ENCODE measurements around the gene GIPR.
"Not testable (repeated sequence)": the region's sequence is repeated elsewhere in the genome, so short reads cannot be mapped to it uniquely, and the experiment has no call there.

GIPR gene

DNA sequence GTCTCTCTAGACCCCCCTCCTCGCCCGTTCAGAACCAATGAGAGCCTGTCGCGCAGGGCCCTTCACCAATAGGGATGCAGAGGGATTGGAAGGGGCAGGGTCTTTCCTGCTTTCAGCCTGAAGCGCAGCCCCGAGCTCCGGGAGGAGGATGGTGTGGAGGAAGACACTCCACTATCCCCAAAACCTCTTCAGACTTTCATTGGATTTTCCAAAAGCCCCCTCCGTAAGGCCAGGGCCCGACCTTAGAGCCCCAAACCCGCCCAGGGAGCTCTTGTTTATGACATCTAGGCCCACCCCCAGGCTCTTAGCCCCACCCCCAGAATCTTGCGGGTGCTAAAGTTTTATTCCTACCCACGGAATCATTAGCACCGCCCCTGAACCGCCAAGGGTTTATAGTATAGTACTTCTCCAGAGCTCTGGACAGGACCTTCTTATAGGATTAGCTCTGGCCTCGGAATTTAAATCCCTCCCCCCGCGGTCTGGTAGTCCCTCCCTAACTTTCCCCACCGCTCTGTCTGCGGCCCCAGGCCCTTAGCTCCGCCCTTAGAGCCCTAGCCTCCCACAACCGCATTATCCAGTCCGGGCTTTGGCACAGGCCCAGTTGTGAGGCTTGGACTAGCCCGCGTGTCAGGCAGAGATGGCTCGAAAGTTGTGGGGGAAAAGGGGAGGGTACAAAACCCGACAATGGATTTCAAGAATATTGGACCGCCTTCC, 22.2 kb upstream of the GIPR start:
- DNase-seq = peak; percentile 31

DNA sequence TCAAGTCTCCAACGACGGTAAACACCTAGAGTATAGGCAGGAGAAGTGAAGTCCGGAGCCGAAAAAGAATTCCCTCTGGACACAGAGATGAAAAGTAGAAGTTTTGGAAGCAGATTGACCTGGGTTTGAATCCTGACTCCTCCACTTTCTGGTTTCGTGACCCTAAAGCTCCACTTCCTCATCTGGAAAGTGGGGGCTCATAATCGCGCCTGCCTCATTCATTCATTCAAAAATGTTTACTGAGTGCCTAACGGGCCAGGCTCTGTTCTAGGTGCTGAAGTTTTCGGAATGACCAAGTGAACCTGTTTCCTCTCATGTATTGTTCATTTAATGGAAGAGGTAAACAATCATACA, 21.7 kb upstream of the GIPR start:
- no peak for DNase-seq

DNA sequence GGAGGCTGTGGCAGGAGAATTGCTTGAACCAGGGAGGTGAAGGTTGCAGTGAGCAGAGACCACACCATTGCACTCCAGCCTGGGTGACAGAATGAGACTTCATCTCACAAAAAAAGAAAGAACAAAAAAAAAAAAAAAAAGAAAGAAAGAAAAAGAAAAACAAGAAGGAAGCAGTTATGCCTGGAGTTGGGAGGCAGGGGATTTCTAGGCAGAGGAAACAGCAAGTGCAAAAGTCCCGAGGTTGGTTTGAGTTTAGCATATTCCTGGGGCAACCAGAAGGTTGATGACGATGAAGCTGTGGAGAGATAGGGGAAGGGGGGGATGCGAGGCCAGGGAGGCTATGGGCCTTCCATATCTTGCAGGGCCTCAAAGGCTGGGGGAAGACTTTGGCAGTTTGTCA, 17.3 kb upstream of the GIPR start:
- DNase-seq = no peak

DNA sequence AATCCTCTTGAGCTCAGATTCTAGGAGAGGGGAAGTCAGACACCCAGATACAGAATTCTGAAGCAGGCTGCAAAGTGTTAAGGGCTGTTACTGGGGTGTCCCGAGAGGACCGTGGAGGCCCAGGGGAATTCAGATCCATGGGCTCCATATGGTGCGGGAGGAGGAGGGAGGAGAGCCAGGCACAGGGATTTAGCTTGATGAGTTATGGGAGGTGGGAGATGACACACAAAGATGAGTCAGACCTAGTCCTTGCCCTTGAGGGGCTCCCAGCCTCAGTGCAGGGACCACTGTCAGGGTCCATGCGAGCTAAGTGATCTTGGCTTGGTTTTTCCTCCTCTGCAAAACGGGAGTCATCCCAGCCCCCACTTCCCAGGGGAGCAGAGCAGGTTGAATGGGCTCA, 14.4 kb upstream of the GIPR start:
- no peak for DNase-seq

DNA sequence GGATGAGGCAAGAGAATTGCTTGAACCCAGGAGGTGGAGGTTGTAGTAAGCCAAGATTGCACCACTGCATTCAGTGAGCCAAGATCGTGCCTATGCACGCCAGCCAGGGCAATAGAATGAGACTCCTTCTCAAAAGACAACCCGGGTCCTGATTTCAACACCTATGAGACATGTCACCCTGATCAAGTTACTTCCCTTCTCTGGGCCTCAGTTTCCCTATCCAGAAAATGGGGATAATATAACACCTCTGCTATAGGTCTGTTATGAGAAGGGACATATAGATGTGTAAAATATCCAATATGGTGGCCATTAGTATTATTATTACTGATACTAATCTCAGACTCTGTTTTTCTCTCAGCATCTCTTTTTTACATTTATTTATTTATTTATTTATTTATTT, 12.9 kb upstream of the GIPR start:
- DNase-seq = no peak

DNA sequence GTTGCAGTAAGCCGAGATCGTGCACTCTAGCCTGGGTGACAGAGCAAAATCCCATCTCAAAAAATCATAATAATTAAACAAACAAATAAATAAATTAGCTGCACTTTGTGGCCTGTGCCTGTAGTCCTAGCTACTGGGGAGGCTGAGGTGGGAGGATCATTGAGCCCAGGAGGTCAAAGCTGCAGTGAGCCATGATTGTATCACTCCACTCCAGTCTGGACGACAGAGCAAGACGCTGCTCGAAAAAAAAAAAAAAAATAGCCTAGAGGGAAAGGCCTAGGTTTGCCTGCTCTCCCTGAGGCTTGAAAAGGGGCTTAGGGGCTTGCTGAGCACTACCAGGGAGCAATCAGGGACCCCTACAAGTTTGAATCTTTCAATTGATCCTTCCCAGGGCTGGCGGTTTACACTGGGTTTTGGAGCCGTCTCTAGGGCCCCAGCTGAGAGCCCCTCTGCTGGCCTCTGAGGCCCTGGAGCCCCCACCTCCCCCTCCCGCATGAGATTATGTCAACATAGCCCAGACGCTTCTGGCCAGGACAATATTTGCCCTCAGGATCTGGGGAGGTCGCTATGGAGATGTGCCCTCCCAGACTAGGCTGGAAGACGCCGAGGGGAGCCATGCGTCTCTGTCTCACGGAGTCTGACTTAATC, 10.4 kb upstream of the GIPR start:
- DNase-seq = no peak

DNA sequence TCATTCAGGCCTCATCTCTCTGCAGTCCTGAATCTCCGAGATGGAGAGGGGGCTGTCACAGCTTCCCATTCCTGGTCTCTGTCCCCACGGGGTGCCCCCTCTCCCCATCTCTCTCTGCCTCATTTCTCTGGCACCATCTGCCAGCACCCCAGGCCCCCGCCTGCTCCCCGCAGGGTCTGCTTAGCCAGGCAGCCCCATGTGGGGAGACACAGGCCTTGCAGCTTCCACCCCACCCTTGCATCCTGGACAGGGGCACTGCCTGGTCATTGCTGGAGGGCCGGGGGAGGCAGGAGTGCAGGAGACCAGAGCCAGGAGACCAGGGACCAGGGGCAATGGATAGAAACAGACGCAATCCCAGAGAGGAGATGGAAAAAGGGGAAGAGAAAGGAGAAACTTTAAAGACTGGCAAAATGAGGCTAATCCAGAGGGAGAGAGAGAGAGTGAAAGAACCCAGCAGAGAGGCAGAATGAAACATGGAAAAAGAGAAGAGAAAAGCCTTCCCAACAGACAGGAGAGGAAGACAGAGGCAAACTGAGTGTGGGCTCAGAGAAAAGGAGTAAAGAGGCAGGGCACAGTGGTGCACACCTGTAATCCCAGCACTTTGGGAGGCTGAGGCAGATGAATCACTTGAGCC, 8.8 kb upstream of the GIPR start:
- no peak for DNase-seq

DNA sequence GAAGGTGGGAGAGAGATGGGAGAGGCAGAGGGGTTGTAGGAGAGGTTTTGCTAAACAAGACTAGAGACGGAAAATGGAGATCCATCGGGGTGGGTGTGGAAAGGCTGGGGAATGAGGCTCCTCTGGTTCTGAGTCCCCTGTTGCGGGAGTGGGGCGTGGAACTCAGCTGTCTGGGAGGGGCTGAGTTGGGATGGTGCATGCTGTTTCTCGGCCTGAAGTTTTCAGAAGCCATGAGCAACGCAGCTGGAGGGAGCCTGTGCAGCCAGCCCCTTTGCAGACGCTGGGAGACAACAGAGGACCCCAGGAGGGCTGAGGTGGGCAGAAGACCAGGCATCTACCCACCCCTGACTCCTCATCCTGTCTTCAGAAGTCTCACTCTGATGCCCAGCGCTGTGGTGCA, 7.4 kb upstream of the GIPR start:
- DNase-seq = no peak

DNA sequence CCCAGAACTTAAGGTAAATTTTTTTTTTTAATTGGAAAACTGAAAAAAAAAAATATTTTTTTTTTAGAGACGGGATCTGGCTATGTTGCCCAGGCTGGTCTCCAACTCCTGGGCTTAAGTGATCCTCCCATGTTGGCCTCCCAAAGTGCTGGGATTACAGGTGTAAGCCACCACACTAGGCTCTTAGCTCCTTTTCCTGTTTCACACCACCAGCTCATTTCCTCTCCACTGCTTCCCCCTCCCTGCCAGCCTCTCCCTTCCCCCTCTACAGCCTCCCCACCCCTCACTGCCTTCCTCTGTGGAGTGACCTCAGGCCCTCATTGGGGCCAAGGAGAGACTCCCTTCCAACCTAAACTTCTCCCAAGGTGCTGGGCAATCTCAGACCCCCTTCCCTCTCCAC, 4.2 kb upstream of the GIPR start:
- DNase-seq = no peak

DNA sequence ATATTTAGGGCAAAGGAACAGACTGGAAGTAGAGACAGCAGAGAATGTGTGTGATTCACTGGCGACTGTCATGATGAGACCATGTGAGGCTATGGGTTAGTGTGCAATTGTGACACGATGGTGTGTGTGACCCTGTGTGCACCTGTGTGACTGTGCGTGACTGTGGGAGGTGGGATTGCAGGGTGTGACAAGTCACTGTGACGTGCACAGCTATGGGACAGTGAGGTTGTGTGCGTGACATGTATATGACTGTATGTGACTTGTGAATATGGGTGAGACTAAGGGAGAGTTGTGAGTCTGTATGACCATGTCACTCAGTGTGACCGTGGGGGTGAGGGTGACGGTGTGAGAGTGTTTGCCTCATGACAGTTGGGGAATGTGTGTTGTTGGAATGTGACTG, 3.4 kb upstream of the GIPR start:
- DNase-seq = no peak

DNA sequence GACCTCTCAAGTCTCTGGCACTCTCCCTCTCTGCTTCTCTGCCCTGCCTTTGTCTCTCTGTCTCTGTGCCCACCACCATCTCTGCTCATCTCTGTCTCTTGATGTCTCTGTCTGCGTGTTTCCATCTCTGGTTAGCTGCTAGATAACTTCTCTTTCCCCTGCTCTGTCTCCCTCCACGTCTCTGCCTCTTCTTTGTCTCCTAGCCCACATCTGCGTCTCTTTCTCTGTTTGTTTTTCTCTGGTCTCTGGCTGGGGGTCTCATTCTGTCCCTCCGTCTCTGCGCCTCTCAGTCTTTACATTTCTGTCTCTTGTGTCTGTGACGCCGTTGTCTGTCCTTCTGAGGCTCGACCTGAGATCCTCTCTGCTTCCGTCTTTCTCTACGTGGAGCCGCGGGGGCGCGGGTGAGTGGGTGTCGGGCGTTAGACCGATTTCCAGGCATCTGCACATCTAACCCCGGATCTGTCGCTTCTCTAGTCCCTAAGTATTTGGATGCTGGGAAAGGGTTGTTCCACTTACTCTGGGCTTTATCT, 386 bp downstream of the GIPR start:
- DNase-seq = no peak

DNA sequence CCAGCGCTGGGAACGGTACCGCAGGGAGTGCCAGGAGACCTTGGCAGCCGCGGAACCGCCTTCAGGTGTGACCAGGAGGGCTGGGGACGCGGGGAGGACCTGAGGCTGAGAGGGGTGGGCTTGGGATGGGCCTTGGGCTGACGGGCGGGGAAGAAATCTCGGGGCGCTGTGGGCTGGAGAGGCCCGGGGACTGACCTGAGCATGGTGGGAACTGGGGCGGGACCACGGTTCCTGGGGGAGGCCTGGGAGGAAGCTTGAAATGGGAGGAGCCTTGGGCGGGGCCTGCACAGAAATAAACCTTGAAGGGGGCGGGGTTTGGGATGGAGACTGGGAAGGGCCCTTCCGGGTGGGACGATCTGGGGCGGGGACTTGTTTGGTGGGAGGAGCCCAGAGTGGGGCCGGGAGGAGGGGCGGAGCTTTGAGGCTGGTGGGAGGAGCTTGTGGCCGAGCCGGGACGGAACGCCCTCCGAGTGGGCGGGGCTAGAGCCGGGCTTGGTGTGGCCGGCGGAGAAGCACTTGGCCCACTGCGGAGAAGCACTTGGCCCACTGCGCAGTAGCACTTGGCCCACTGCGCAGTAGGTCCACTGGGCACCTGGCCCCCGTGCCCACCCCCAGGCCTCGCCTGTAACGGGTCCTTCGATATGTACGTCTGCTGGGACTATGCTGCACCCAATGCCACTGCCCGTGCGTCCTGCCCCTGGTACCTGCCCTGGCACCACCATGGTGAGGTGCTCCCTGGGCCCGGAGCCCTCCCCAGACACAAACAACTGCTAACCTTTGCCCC, 2.8 kb downstream of the GIPR start:
- DNase-seq = peak; percentile 78

DNA sequence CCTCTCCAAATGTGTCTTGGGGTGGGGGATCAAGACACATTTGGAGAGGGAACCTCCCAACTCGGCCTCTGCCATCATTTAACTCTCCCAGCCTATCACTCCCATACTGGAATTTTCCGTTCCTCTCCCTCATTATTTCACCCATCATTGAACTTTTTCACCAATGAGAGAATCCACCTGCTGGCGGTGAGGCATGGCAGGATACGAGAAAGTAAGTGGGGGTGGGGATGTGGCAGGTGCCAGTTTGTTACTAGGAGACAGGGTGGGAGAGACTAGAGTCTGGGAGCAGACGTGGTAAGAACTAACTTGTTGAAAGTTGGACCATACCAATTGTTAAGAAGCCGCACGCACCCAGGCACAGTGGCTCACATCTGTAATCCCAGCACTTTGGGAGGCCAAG, 6.9 kb downstream of the GIPR start:
- DNase-seq = no peak

DNA sequence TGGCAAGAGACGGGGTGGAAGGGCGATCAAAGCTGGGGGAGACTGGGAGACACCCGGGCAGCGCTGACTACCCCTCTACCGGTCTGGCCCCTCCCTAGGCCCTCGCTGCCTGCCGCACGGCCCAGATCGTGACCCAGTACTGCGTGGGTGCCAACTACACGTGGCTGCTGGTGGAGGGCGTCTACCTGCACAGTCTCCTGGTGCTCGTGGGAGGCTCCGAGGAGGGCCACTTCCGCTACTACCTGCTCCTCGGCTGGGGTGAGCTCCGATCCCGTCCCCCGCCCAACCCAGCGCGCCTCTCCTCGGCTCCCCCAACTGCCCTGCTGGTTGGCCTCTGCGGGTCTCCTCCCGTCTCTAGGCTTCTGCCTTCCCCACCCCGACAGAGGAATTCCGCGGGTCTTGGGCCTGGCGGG, 8.8 kb downstream of the GIPR start:
- no peak for DNase-seq

DNA sequence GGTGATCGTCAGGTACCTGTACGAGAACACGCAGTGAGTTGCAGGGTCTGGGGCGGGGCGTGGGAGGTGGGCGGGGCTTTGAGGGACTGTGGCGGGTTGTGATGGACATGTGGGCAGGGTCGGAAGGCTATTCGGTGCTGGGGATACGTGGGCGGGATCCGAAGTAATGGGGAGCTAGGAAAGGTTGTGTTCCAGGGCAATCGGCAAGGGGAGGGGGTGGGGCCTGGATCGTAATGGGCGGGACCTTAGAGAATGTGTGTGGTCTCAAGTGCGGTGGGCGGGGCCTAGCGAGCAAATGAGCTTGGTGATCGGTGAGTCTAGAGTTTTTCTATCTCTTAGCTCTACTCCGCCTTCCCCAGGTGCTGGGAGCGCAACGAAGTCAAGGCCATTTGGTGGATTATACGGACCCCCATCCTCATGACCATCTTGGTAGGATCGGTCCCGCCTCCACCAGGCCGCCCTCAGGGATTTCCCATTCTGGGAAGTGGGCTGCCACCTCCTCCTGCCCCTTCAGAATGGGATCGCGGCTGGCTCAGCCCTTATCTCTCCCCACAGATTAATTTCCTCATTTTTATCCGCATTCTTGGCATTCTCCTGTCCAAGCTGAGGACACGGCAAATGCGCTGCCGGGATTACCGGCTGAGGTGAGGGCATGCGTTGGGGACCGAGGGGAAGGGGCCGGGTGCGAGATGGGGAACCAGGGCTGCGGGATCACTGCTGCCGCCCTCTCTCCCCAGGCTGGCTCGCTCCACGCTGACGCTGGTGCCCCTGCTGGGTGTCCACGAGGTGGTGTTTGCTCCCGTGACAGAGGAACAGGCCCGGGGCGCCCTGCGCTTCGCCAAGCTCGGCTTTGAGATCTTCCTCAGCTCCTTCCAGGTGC, 9.6 kb downstream of the GIPR start:
- peak; percentile 94 for DNase-seq

DNA sequence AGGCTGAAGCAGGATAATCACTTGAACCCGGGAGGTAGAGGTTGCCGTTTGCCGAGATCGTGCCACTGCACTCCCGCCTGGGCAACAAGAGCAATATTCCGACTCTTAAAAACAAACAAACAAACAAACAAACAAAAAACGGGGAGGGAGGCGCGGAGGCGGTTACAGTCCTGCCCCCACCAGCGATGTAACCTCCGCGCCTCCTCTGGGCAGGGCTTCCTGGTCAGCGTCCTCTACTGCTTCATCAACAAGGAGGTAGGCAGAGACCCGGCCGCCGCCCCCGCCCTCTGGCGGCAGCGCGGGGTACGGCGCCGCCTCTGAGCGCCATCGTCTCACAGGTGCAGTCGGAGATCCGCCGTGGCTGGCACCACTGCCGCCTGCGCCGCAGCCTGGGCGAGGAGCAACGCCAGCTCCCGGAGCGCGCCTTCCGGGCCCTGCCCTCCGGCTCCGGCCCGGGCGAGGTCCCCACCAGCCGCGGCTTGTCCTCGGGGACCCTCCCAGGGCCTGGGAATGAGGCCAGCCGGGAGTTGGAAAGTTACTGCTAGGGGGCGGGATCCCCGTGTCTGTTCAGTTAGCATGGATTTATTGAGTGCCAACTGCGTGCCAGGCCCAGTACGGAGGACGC, 13.5 kb downstream of the GIPR start:
- DNase-seq = peak; percentile 60

DNA sequence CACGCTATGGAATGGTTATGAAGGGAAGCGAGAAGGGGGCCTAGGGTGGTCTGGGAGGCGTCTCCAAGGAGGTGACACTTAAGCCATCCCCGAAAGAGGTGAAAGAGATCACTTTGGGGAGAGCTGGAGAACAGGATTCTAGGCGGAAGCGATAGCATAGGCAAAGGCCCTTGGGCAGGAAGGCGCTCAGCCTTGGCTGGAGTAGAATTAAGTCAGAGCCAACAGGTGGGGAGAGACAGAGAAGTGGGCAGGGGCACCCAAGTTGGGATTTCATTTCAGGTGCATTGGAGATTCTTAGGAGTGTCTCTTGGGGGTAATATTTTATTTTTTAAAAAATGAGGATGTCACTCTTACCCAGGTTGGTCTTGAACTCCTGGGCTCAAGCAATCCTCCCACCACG, 14.1 kb downstream of the GIPR start:
- DNase-seq = no peak

DNA sequence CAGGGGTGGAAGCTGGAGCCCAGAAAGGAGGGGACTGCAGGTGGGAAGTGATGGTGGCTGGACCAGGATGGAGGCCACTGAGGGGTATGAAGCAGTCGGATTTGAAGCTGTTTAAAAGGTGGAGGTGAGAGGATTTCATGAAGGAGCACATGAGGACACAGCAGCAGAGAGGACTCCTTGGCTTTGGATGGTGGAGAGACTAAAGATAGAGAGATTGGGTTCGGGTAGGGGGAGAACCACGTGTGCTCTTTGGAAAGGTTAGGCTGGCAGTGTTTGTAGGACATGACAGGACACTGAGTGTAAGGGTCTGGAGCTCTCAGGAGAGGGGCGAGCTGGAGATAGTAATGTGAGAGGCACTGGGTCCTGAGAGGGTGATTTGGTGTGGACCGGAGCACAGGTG, 14.9 kb downstream of the GIPR start:
- DNase-seq = no peak

DNA sequence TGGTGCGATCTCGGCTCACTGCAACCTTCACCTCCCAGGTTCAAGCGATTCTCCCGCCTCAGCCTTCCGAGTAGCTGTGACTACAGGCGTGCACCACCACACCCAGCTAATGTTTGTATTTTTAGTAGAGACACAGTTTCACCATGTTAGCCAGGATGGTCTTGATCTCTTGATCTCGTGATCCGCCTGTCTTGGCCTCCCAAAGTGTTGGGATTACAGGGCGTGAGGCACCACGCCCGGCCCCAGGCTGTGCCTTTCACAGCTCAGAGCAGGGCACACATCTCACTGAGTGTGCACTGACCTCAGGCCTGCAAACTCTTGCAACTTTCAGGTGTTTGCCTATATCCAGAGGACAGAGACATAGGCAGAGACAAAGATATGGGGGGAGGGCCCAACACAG, 17.0 kb downstream of the GIPR start:
- DNase-seq = not testable (repeated sequence)

DNA sequence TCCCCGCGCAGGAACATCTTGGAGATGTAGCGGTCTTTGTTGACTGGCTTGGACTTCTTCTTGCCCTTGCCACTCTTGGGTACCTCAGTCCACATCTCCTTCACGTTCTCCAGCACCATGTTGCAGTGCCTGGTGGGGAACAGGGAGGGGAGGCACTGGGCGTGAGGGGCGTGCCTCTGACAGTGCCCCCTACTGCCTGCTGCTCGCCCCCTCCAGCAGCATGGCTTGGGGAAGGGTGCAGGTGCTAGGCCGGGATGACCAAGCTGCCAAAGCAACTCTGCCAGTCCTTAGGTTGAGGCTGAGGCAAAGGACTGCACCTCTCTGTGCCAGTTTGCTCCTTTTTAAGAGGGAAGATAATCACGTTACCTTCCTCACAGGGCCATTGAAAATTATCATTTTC, 19.6 kb downstream of the GIPR start:
- no peak for DNase-seq

DNA sequence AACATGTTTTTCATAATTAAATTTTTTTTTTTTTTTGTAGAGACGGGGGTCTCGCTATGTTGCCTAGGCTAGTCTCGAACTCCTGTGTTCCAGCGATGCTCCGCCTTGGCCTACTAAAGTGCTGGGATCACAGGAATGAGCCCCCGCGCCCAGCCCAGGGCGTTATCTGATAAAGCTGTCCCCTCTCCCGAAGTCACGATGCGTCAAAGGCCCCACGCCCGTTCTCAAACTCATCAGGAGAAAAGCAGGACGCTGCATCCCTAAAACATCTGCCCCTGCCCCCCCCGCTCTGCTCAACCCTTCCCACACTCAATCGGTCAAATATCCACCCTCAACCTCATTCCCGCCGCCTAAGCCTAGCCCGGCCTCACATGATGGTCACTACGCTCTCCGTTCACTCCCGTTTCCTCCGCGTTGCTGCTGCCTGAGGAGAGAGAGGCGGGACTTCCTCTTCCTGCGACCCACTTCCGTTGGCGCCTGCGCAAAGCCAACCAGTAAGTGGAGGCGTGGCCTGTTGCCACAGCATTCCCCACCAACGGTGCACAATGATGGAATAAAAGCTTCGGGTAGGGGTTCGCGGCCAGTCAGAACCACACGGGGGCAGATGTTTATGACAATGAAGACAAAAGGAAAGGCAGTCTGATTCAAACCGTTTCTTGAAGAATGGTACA, 23.6 kb downstream of the GIPR start, which contains the start of gene SNRPD2:
Gene SNRPD2, minus strand, starts transcription at position 438 of the 671 bp plus-strand sequence. Its CDS starts 65 bp downstream, at position 373.
- peak; percentile 75 for DNase-seq
